Activated T-helper 1 cell treated with Interleukin-2 at 50 U/mL for 16 hours (primary cell): ENCODE measurements around the gene SWSAP1.
A peak's percentile ranks its signal among the peaks of the same experiment; 100 is the strongest.

Source experiments
- DNase-seq: peaks from one replicate; pipeline ENCODE4 v3.0.0-alpha.2; 2020; ENCODE audit warnings: low read depth

Gene SWSAP1

GRCh38 chr19:11410682-11411081, 36.2 kb downstream of the SWSAP1 start:
- no peak for DNase-seq

GRCh38 chr19:11414544-11414943, 40.1 kb downstream of the SWSAP1 start:
- no peak for DNase-seq

- no peak for DNase-seq
Observed at GRCh38 chr19:11416346-11417052, 42.0 kb downstream of the SWSAP1 start.

- DNase-seq = no peak
Observed at GRCh38 chr19:11418094-11418548, 43.7 kb downstream of the SWSAP1 start.

GRCh38 chr19:11418549-11419506, 44.4 kb downstream of the SWSAP1 start, which contains the start of gene RGL3:
RGL3 (minus strand) TSS chr19:11419314; CDS start chr19:11419278, 36 bp downstream.
- no peak for DNase-seq

- DNase-seq = no peak
Observed at GRCh38 chr19:11420429-11421370, 46.2 kb downstream of the SWSAP1 start.

- DNase-seq = no peak
Observed at GRCh38 chr19:11421371-11422098, 47.1 kb downstream of the SWSAP1 start.

GRCh38 chr19:11422163-11423065, 47.9 kb downstream of the SWSAP1 start:
- peak; percentile 46 for DNase-seq

GRCh38 chr19:11423164-11423790, 48.8 kb downstream of the SWSAP1 start:
- DNase-seq = no peak

GRCh38 chr19:11423791-11424181, 49.3 kb downstream of the SWSAP1 start:
- DNase-seq = no peak
